HL-60 (cell line): ENCODE data around the gene FGGY.

Experiments
- DNase-seq, 2 experiments: peaks; one replicate each; pipeline ENCODE4 v3.0.0-alpha.2; 2010 to 2020; ENCODE audit warnings: low read depth in 1 of 2, low spot score in 1 of 2
- H3K27ac ChIP-seq: fragments of 250-450 bp; sonication (Bioruptor Pico); replicated peaks from 2 replicates; pipeline ENCODE4 v1.5.1; 2020; ENCODE audit warnings: mild to moderate bottlenecking, moderate library complexity
- H3K27me3 ChIP-seq: fragments of 250-450 bp; sonication (Bioruptor Pico); 2 replicates; pipeline ENCODE4 v1.5.1; 2021; ENCODE audit warnings: mild to moderate bottlenecking, moderate library complexity; ENCODE audit not compliant: insufficient read depth, poor library complexity, severe bottlenecking
- H3K4me3 ChIP-seq: replicated peaks from 2 replicates; pipeline ENCODE4 v1.5.1; 2011; ENCODE audit warnings: mild to moderate bottlenecking, control low read depth, low read length; ENCODE audit not compliant: insufficient read depth
- GABPA ChIP-seq: IDR thresholded peaks from 2 replicates; pipeline ENCODE4 v1.6.1; 2012; ENCODE audit warnings: low read depth
- POLR2AphosphoS5 ChIP-seq: IDR thresholded peaks from 2 replicates; pipeline ENCODE4 v1.6.1; 2012; ENCODE audit warnings: low read depth
- SPI1 ChIP-seq: IDR thresholded peaks from 2 replicates; pipeline ENCODE4 v1.6.1; 2012; ENCODE audit warnings: low read depth, mild to moderate bottlenecking, borderline replicate concordance
- TF ChIP-seq, protein P1 (sequence below): IDR thresholded peaks from 2 replicates; pipeline ENCODE4 v1.6.1; 2012; ENCODE audit warnings: low read depth; ENCODE audit not compliant: insufficient replicate concordance
- TF ChIP-seq, protein P2 (sequence below): IDR thresholded peaks from one replicate; pipeline ENCODE4 v1.5.1; 2011; ENCODE audit warnings: low read length, control low read depth, inconsistent platforms; ENCODE audit not compliant: insufficient read depth

Gene FGGY

GRCh38 chr1:59307591-59307990 is 10.7 kb downstream of the FGGY start:
- Histone ChIP-seq H3K27me3 (no peaks in the 10 kb centered on the region), H3K27ac (no peak overlapping the region), H3K4me3 (no peak overlapping the region)
- no peak for TF ChIP-seq GABPA
- TF ChIP-seq, protein P1, sequence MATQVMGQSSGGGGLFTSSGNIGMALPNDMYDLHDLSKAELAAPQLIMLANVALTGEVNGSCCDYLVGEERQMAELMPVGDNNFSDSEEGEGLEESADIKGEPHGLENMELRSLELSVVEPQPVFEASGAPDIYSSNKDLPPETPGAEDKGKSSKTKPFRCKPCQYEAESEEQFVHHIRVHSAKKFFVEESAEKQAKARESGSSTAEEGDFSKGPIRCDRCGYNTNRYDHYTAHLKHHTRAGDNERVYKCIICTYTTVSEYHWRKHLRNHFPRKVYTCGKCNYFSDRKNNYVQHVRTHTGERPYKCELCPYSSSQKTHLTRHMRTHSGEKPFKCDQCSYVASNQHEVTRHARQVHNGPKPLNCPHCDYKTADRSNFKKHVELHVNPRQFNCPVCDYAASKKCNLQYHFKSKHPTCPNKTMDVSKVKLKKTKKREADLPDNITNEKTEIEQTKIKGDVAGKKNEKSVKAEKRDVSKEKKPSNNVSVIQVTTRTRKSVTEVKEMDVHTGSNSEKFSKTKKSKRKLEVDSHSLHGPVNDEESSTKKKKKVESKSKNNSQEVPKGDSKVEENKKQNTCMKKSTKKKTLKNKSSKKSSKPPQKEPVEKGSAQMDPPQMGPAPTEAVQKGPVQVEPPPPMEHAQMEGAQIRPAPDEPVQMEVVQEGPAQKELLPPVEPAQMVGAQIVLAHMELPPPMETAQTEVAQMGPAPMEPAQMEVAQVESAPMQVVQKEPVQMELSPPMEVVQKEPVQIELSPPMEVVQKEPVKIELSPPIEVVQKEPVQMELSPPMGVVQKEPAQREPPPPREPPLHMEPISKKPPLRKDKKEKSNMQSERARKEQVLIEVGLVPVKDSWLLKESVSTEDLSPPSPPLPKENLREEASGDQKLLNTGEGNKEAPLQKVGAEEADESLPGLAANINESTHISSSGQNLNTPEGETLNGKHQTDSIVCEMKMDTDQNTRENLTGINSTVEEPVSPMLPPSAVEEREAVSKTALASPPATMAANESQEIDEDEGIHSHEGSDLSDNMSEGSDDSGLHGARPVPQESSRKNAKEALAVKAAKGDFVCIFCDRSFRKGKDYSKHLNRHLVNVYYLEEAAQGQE, result no peak
- TF ChIP-seq, protein P2, sequence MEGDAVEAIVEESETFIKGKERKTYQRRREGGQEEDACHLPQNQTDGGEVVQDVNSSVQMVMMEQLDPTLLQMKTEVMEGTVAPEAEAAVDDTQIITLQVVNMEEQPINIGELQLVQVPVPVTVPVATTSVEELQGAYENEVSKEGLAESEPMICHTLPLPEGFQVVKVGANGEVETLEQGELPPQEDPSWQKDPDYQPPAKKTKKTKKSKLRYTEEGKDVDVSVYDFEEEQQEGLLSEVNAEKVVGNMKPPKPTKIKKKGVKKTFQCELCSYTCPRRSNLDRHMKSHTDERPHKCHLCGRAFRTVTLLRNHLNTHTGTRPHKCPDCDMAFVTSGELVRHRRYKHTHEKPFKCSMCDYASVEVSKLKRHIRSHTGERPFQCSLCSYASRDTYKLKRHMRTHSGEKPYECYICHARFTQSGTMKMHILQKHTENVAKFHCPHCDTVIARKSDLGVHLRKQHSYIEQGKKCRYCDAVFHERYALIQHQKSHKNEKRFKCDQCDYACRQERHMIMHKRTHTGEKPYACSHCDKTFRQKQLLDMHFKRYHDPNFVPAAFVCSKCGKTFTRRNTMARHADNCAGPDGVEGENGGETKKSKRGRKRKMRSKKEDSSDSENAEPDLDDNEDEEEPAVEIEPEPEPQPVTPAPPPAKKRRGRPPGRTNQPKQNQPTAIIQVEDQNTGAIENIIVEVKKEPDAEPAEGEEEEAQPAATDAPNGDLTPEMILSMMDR, result no peak
- TF ChIP-seq POLR2AphosphoS5, result no peak
- no peak for TF ChIP-seq SPI1
- no peak for DNase-seq

GRCh38 chr1:59308839-59309238 is 11.9 kb downstream of the FGGY start:
- TF ChIP-seq GABPA (no peak), SPI1 (no peak), POLR2AphosphoS5 (no peak)
- TF ChIP-seq, protein P1, result no peak
- TF ChIP-seq, protein P2, result no peak
- no peaks in the 10 kb centered on the region for H3K27me3 ChIP-seq
- H3K27ac ChIP-seq, result no peak overlapping the region
- no peak for DNase-seq
- H3K4me3 ChIP-seq, result no peak overlapping the region

DNA sequence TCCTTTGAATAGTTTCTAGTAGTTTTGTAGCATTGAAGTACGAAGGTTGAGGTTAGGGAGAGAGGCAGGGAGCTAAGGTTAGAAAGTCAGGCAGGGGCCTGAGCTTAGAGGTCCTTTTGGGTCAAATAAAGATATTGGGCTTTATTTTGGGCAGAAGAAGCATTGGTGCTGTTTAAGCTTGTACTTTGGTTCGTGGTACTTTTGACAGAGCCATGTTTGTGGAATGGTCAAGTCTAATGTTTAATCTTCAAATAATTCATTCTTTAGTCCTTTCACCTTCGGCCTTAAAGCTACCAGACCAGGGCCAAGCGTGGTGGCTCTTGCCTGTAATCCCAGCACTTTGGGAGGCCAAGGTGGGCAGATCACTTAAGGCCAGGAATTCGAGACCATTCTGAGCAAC is 12.5 kb downstream of the FGGY start:
- TF ChIP-seq SPI1 (no peak), POLR2AphosphoS5 (no peak)
- TF ChIP-seq, protein P2, result no peak
- TF ChIP-seq, protein P1, result no peak
- H3K27me3 ChIP-seq, result no peaks in the 10 kb centered on the region
- H3K27ac ChIP-seq, result no peak overlapping the region
- H3K4me3 ChIP-seq, result no peak overlapping the region
- no peak for DNase-seq
